Measurements from ENCODE around the gene PTDSS2.

GRCh38 chr11:426851-427250 lies 23.2 kb upstream of the PTDSS2 start:
- no peak for TF ChIP-seq CTCF (IDR thresholded peaks at IDR 0.05)
- TF ChIP-seq POLR2A (IDR thresholded peaks at IDR 0.05; ENCODE audit: low read depth) = no peak
